Lower lobe of right lung (tissue), 2 donors: ENCODE data around the gene ZKSCAN8. TPM values are rescaled to one million over a fixed set of nuclear protein-coding genes. Genes with fewer than 3 reads are reported as not detected.

ENCODE experiments used
- ATAC-seq, 2 donors: fragments of 200-7000 bp; cut with Tn5 transposase; one replicate each; pipeline ENCODE4 v1.9.1; 2020 to 2022; ENCODE audit warnings: mild to moderate bottlenecking in 2 of 2, moderate library complexity in 2 of 2
- DNase-seq: peaks from one replicate; pipeline ENCODE4 v3.0.0-alpha.2; 2020
- H3K27ac ChIP-seq: fragments of 200-600 bp; one replicate; pipeline ENCODE4 v1.8.0; 2022
- H3K27me3 ChIP-seq: fragments of 200-600 bp; one replicate; pipeline ENCODE4 v1.8.0; 2022; ENCODE audit warnings: low read depth
- H3K36me3 ChIP-seq: fragments of 200-600 bp; one replicate; pipeline ENCODE4 v1.8.0; 2022; ENCODE audit warnings: mild to moderate bottlenecking
- H3K4me1 ChIP-seq: fragments of 200-600 bp; one replicate; pipeline ENCODE4 v1.8.0; 2022
- H3K4me3 ChIP-seq: fragments of 200-600 bp; one replicate; pipeline ENCODE4 v1.8.0; 2022; ENCODE audit warnings: mild to moderate bottlenecking
- H3K9me3 ChIP-seq: fragments of 200-600 bp; one replicate; pipeline ENCODE4 v1.8.0; 2022
- CTCF ChIP-seq: fragments of 200-600 bp; IDR thresholded peaks from one replicate; pipeline ENCODE4 v1.8.0; 2022; ENCODE audit warnings: antibody characterized with exemption, mild to moderate bottlenecking
- intact Hi-C: fragments of 100-400 bp; cut with DNase I; formaldehyde crosslinking; loops from one replicate; pipeline ENCODE4 v1.11.0; 2022
- total RNA-seq: library from RNA; stranded (reverse); fragmentation: NEBNext Ultra II Directional; extraction: Animal tissue kit (Norgen Biotek cat#: 25700); gene quantifications from one replicate; pipeline ENCODE4 v1.2.1, GENCODE V29; 2021
- donor health status: DM: no; HTN: yes; CAD: no; lungs with severe emphysema.

The ZKSCAN8 gene
- total RNA-seq, 1 donor from 2014 or later = 20.6 TPM

- no peak for TF ChIP-seq CTCF
- Histone ChIP-seq H3K27ac (peak within 1 kb of the TSS; percentile 76), H3K27me3 (no peaks in the 10 kb centered on the region), H3K4me1 (peaks cover 19% of the 10 kb centered on the region), H3K9me3 (no peaks in the 10 kb centered on the region), H3K36me3 (peaks cover 51% of the 10 kb centered on the region), H3K4me3 (peak within 1 kb of the TSS; percentile 75)
- intact Hi-C loops = no loop called here
- peak; percentile 90 for DNase-seq
- peak; percentile 97 to 100 for ATAC-seq
Measured at GRCh38 chr6:28124350-28124970, 17.2 kb upstream of the ZKSCAN8 start, which contains the start of gene ZSCAN16. TSS of gene ZSCAN16 (plus strand) at chr6:28124609. CDS start at chr6:28125444, 835 bp downstream.

GRCh38 chr6:28124971-28125353 lies 16.7 kb upstream of the ZKSCAN8 start:
- Histone ChIP-seq H3K4me3 (peak overlapping the region; percentile 75), H3K27ac (peak overlapping the region; percentile 76), H3K27me3 (no peaks in the 10 kb centered on the region), H3K4me1 (peaks cover 19% of the 10 kb centered on the region), H3K36me3 (peaks cover 49% of the 10 kb centered on the region), H3K9me3 (no peaks in the 10 kb centered on the region)
- no peak for TF ChIP-seq CTCF
- intact Hi-C loops = no loop called here
- ATAC-seq (peak; percentile 13 to 27), DNase-seq (no peak)

- Histone ChIP-seq H3K27me3 (no peaks in the 10 kb centered on the region), H3K9me3 (no peaks in the 10 kb centered on the region), H3K4me3 (peak overlapping the region; percentile 75), H3K4me1 (peaks cover 19% of the 10 kb centered on the region), H3K27ac (no peak overlapping the region), H3K36me3 (peaks cover 44% of the 10 kb centered on the region)
- no peak for ATAC-seq
- no peak for DNase-seq
- intact Hi-C loops = no loop called here
- no peak for TF ChIP-seq CTCF
Measured at GRCh38 chr6:28125401-28125800, 16.3 kb upstream of the ZKSCAN8 start.

GRCh38 chr6:28134015-28134414 lies 7.7 kb upstream of the ZKSCAN8 start:
- H3K9me3 ChIP-seq = no peaks in the 10 kb centered on the region
- no peaks in the 10 kb centered on the region for H3K27me3 ChIP-seq
- H3K4me1 ChIP-seq = peaks cover 42% of the 10 kb centered on the region
- intact Hi-C loops = no loop called here
- DNase-seq (no peak), ATAC-seq (no peak)
- peaks cover 19% of the 10 kb centered on the region for H3K36me3 ChIP-seq
- H3K27ac ChIP-seq = no peak overlapping the region
- H3K4me3 ChIP-seq = no peak overlapping the region
- peak; percentile 28 for TF ChIP-seq CTCF

- no peaks in the 10 kb centered on the region for H3K27me3 ChIP-seq
- DNase-seq (no peak), ATAC-seq (no peak)
- no peak for TF ChIP-seq CTCF
- peaks cover 42% of the 10 kb centered on the region for H3K4me1 ChIP-seq
- no peak overlapping the region for H3K27ac ChIP-seq
- no peaks in the 10 kb centered on the region for H3K9me3 ChIP-seq
- H3K36me3 ChIP-seq = peaks cover 12% of the 10 kb centered on the region
- intact Hi-C loops = no loop called here
- no peak overlapping the region for H3K4me3 ChIP-seq
Measured at GRCh38 chr6:28134716-28135115, 7.0 kb upstream of the ZKSCAN8 start.
